H1 (cell line): ENCODE measurements around the gene C11orf65. TPM values are rescaled to one million over a fixed set of nuclear protein-coding genes. Genes with fewer than 3 reads are reported as not detected.

Source experiments
- CTCF ChIA-PET: fragments of 300-600 bp; sonication (Branson Sonifier 250); formaldehyde crosslinking; loops from one replicate; lab custom pipeline; 2021; ENCODE audit not compliant: partially characterized antibody; lab: Charles Lee
- POLR2A ChIA-PET: fragments of 300-600 bp; sonication (Branson Sonifier 250); formaldehyde crosslinking; loops from one replicate; lab custom pipeline; 2021; ENCODE audit warnings: inconsistent platforms; ENCODE audit not compliant: partially characterized antibody; lab: Charles Lee
- DNase-seq, 2 experiments: peaks; one replicate each; pipeline versions ENCODE4 v3.0.0 to v3.0.0-alpha.2; 2010 to 2022; ENCODE audit warnings: low spot score in 2 of 2, low read depth in 1 of 2, mixed read lengths in 1 of 2
- FAIRE-seq: peaks from 2 replicates; lab custom pipeline; 2011; peaks lifted over from hg19 to GRCh38; lab: Jason Lieb, UNC
- H2AFZ ChIP-seq: 2 replicates; pipeline ENCODE4 v1.8.1; 2012; ENCODE audit warnings: low read length, inconsistent platforms
- H2AK5ac ChIP-seq: 2 replicates; pipeline ENCODE4 v1.6.1; 2013; ENCODE audit warnings: low read depth, low read length
- H2BK120ac ChIP-seq: replicated peaks from 2 replicates; pipeline ENCODE3; 2013; ENCODE audit warnings: low read depth, low read length, inconsistent platforms
- H2BK12ac ChIP-seq: 2 replicates; pipeline ENCODE4 v1.6.1; 2013; ENCODE audit warnings: low read depth, low read length
- H2BK15ac ChIP-seq: 2 replicates; pipeline ENCODE4 v1.6.1; 2013; ENCODE audit warnings: low read length
- H2BK20ac ChIP-seq: 2 replicates; pipeline ENCODE4 v1.6.1; 2013; ENCODE audit warnings: low read length
- H2BK5ac ChIP-seq: 2 replicates; pipeline ENCODE4 v1.6.1; 2013; ENCODE audit warnings: low read depth, low read length
- H3K14ac ChIP-seq: 2 replicates; pipeline ENCODE4 v1.6.1; 2013; ENCODE audit warnings: inconsistent platforms; ENCODE audit not compliant: insufficient read length
- H3K18ac ChIP-seq: 2 replicates; pipeline ENCODE4 v1.6.1; 2013; ENCODE audit warnings: low read length; ENCODE audit errors: extremely low read depth
- H3K23ac ChIP-seq: 2 replicates; pipeline ENCODE4 v1.6.1; 2013; ENCODE audit warnings: inconsistent platforms; ENCODE audit not compliant: insufficient read length
- H3K23me2 ChIP-seq: 2 replicates; pipeline ENCODE4 v1.6.1; 2013; ENCODE audit warnings: low read depth, low read length
- H3K27ac ChIP-seq: 2 replicates; pipeline ENCODE4 v1.6.1; 2011; ENCODE audit warnings: low read depth, low read length, inconsistent platforms
- H3K27me3 ChIP-seq, 4 experiments: replicated peaks in 1 of 4; 1 replicate in 1 of 4; 2 replicates in 3 of 4; pipeline versions ENCODE4 v1.6.1 to v1.8.1; 2011 to 2013; ENCODE audit warnings: low read length in 3 of 4, mild to moderate bottlenecking in 3 of 4, inconsistent platforms in 2 of 4, mixed read lengths in 2 of 4, moderate library complexity in 1 of 4; ENCODE audit not compliant: control insufficient read depth in 3 of 4, insufficient read depth in 3 of 4; ENCODE audit errors: extremely low read depth in 1 of 4
- H3K36me3 ChIP-seq, 4 experiments: 2 replicates each; pipeline versions ENCODE4 v1.6.1 to v1.8.1; 2011 to 2013; ENCODE audit warnings: mild to moderate bottlenecking in 4 of 4, low read length in 3 of 4, moderate library complexity in 2 of 4, control low read depth in 1 of 4, inconsistent platforms in 1 of 4; ENCODE audit not compliant: insufficient read depth in 4 of 4, control insufficient read depth in 2 of 4
- H3K4ac ChIP-seq: replicated peaks from 2 replicates; pipeline ENCODE3; 2013; ENCODE audit warnings: low read length, low read depth, mixed read lengths, inconsistent platforms; ENCODE audit not compliant: insufficient read length
- H3K4me1 ChIP-seq, 4 experiments: replicated peaks in 1 of 4; 1 replicate in 1 of 4; 2 replicates in 3 of 4; pipeline versions ENCODE4 v1.6.1 to v1.8.1; 2011 to 2013; ENCODE audit warnings: low read length in 3 of 4, inconsistent platforms in 2 of 4, mixed read lengths in 1 of 4; ENCODE audit not compliant: insufficient read depth in 4 of 4, control insufficient read depth in 3 of 4
- H3K4me2 ChIP-seq, 2 experiments: 2 replicates each; pipeline versions ENCODE4 v1.6.1 to v1.8.1; 2011 to 2013; ENCODE audit warnings: low read depth in 2 of 2, low read length in 2 of 2, control low read depth in 1 of 2, inconsistent platforms in 1 of 2, mild to moderate bottlenecking in 1 of 2; ENCODE audit not compliant: insufficient read depth in 1 of 2
- H3K4me3 ChIP-seq, 4 experiments: fragments of 200-600, 300-600 bp in 1 of 4; sonication (generic), shearing (Covaris generic), sonication (Bioruptor Twin) in 1 of 4; 2 replicates each; pipeline versions ENCODE4 v1.5.1 to v1.8.1; 2011 to 2016; ENCODE audit warnings: low read length in 4 of 4, low read depth in 3 of 4, control low read depth in 2 of 4, inconsistent platforms in 2 of 4, mild to moderate bottlenecking in 2 of 4, mixed read lengths in 1 of 4, moderate library complexity in 1 of 4; ENCODE audit not compliant: insufficient read depth in 2 of 4; ENCODE audit errors: extremely low read depth in 1 of 4
- H3K56ac ChIP-seq: replicated peaks from 2 replicates; pipeline ENCODE3; 2013; ENCODE audit warnings: low read depth, mild to moderate bottlenecking, mixed read lengths, low read length, inconsistent platforms; ENCODE audit not compliant: insufficient read length
- H3K79me1 ChIP-seq: 2 replicates; pipeline ENCODE4 v1.6.1; 2013; ENCODE audit warnings: low read depth, low read length, control low read depth
- H3K79me2 ChIP-seq, 2 experiments: 2 replicates each; pipeline versions ENCODE4 v1.6.1 to v1.8.1; 2012 to 2013; ENCODE audit warnings: low read length in 2 of 2, mild to moderate bottlenecking in 2 of 2, inconsistent platforms in 1 of 2; ENCODE audit not compliant: insufficient read depth in 2 of 2, control insufficient read depth in 1 of 2
- H3K9ac ChIP-seq, 4 experiments: replicated peaks in 1 of 4; 1 replicate in 1 of 4; 2 replicates in 3 of 4; pipeline versions ENCODE4 v1.6.1 to v1.8.1; 2011 to 2013; ENCODE audit warnings: low read depth in 3 of 4, low read length in 3 of 4, control low read depth in 2 of 4, mild to moderate bottlenecking in 2 of 4, moderate library complexity in 2 of 4, inconsistent platforms in 1 of 4; ENCODE audit errors: extremely low read depth in 1 of 4
- H3K9me3 ChIP-seq, 2 experiments: 2 replicates each; pipeline versions ENCODE4 v1.6.1 to v1.8.1; 2012 to 2013; ENCODE audit warnings: mild to moderate bottlenecking in 2 of 2, moderate library complexity in 2 of 2, control low read depth in 1 of 2, inconsistent platforms in 1 of 2, low read depth in 1 of 2, low read length in 1 of 2, mixed read lengths in 1 of 2; ENCODE audit not compliant: insufficient read depth in 2 of 2
- H4K20me1 ChIP-seq, 2 experiments: replicated peaks in 1 of 2; 2 replicates each; pipeline versions ENCODE3 to v1.8.1; 2011 to 2013; ENCODE audit warnings: inconsistent platforms in 2 of 2, low read length in 2 of 2, mild to moderate bottlenecking in 1 of 2; ENCODE audit not compliant: insufficient read depth in 2 of 2, control insufficient read depth in 1 of 2
- H4K5ac ChIP-seq: 2 replicates; pipeline ENCODE4 v1.6.1; 2013; ENCODE audit warnings: low read length, low read depth, mixed read lengths, inconsistent platforms; ENCODE audit not compliant: insufficient read length
- H4K8ac ChIP-seq: 2 replicates; pipeline ENCODE4 v1.8.0; 2013; ENCODE audit warnings: mild to moderate bottlenecking, moderate library complexity, low read length, inconsistent platforms; ENCODE audit not compliant: insufficient read depth; ENCODE audit errors: extremely low read depth
- H4K91ac ChIP-seq: replicated peaks from 2 replicates; pipeline ENCODE3; 2013; ENCODE audit warnings: low read length, mixed read lengths, inconsistent platforms; ENCODE audit not compliant: insufficient read length
- EP300 ChIP-seq, 2 experiments: IDR thresholded peaks; 1 replicate in 1 of 2; 2 replicates in 1 of 2; pipeline ENCODE4 v1.6.1; 2011 to 2012; ENCODE audit warnings: low read depth in 2 of 2, low read length in 2 of 2, mild to moderate bottlenecking in 2 of 2, borderline replicate concordance in 1 of 2, inconsistent platforms in 1 of 2, moderate library complexity in 1 of 2
- EZH2 ChIP-seq: fragments of 200-600 bp; sonication (generic); IDR thresholded peaks from 2 replicates; pipeline ENCODE4 v1.7.1; 2012; ENCODE audit warnings: low read depth, mild to moderate bottlenecking, moderate library complexity, low read length, inconsistent platforms; ENCODE audit not compliant: severe bottlenecking
- FOSL1 ChIP-seq: IDR thresholded peaks from 2 replicates; pipeline ENCODE4 v1.6.1; 2011; ENCODE audit warnings: mild to moderate bottlenecking, low read depth, low read length, moderate library complexity; ENCODE audit not compliant: insufficient read depth
- GABPA ChIP-seq: IDR thresholded peaks from 2 replicates; pipeline ENCODE4 v1.6.1; 2011; ENCODE audit warnings: mild to moderate bottlenecking, low read length, moderate library complexity, borderline replicate concordance; ENCODE audit not compliant: insufficient read depth
- JUN ChIP-seq: IDR thresholded peaks from 2 replicates; pipeline ENCODE4 v1.6.1; 2011; ENCODE audit warnings: low read depth, mild to moderate bottlenecking, improper control_type of control experiment, low read length
- JUND ChIP-seq: IDR thresholded peaks from 2 replicates; pipeline ENCODE4 v1.6.1; 2011; ENCODE audit warnings: mild to moderate bottlenecking, improper control_type of control experiment, low read length
- KDM5A ChIP-seq: fragments of 200-600 bp; IDR thresholded peaks from 2 replicates; pipeline ENCODE4 v1.7.1; 2012; ENCODE audit warnings: mild to moderate bottlenecking, low read length, inconsistent platforms, mixed read lengths
- POLR2A ChIP-seq, 2 experiments: IDR thresholded peaks; 1 replicate in 1 of 2; 2 replicates in 1 of 2; pipeline ENCODE4 v1.6.1; 2011; ENCODE audit warnings: low read depth in 2 of 2, low read length in 2 of 2, mild to moderate bottlenecking in 2 of 2; ENCODE audit errors: control extremely low read depth in 1 of 2
- RBBP5 ChIP-seq: IDR thresholded peaks from 2 replicates; pipeline ENCODE4 v1.7.1; 2012; ENCODE audit warnings: low read depth, mild to moderate bottlenecking, inconsistent platforms, low read length, moderate library complexity, borderline replicate concordance
- RNF2 ChIP-seq: fragments of 200-900, 300-1000 bp; sonication (generic); IDR thresholded peaks from 2 replicates; pipeline ENCODE4 v1.7.1; 2016; ENCODE audit warnings: borderline replicate concordance, low read depth, mild to moderate bottlenecking, antibody characterized with exemption, low read length; ENCODE audit not compliant: poor library complexity, severe bottlenecking; ENCODE audit errors: missing control alignments
- SIX5 ChIP-seq: IDR thresholded peaks from 2 replicates; pipeline ENCODE4 v1.6.1; 2011; ENCODE audit warnings: mild to moderate bottlenecking, low read depth, low read length
- WGBS, 2 experiments: shearing (Covaris generic) in 1 of 2; methylation state at CpG; one replicate each; pipeline versions ENCODE4 v1.1.6 to v1.1.7; 2013 to 2015; ENCODE audit warnings: low lambda C conversion rate in 2 of 2, mixed read lengths in 2 of 2, inconsistent platforms in 1 of 2, low coverage in 1 of 2, missing lambda C conversion rate in 1 of 2; ENCODE audit not compliant: insufficient replicate concordance in 2 of 2, insufficient coverage in 1 of 2, insufficient read length in 1 of 2; ENCODE audit errors: extremely low coverage in 1 of 2, missing lambda C conversion rate in 1 of 2; 5-methylcytosine and 5-hydroxymethylcytosine counted together
- polyA plus RNA-seq, 7 experiments: library from polyadenylated mRNA; depleted of rRNA in 3 of 7; stranded (reverse) in 5 of 7; unstranded in 2 of 7; fragments of >200 nt in 5 of 7; fragments of 200-250 nt in 2 of 7; gene quantifications; 1 replicate in 5 of 7; 2 replicates in 1 of 7; 4 replicates in 1 of 7; pipeline versions ENCODE4 v1.2.1 to v1.2.3, GENCODE V29; 2011 to 2013; ENCODE audit warnings: missing spikeins in 2 of 7, mixed read lengths in 2 of 7
- total RNA-seq: library from RNA; stranded (reverse); fragmentation: NEBNext Ultra II Directional; extraction: Animal tissue kit (Norgen Biotek cat#: 25700); gene quantifications from 2 replicates; pipeline ENCODE4 v1.2.1, GENCODE V29; 2021

The C11orf65 gene
- total and polyA plus RNA-seq, 2 of the 8 experiments (the other 6 are each of a cell fraction or from before 2014, with no cell fraction given) = 0.14 to 0.22 TPM

- no peak overlapping the region for H4K5ac ChIP-seq
- H3K4me2 ChIP-seq = peak overlapping the region; percentile 72 to 81
- peak overlapping the region; percentile 87 for H2AFZ ChIP-seq
- DNase-seq (peak; percentile 65 to 81), FAIRE-seq (peak; percentile 96)
- 2% methylated on average over 30 of the region's 30 CpGs; no CpG with 5 or more reads in 1 of the 2 experiments for WGBS, 2 experiments
- H3K4ac ChIP-seq = peak overlapping the region; percentile 19
- CTCF ChIA-PET = interaction anchor here (1.0 kb wide), 1 partner anchor 152 kb away, joined by 3 read pairs; no protein-coding TSS in a partner anchor
- no peak overlapping the region for H2BK120ac ChIP-seq
- peaks cover 6% of the 10 kb centered on the region; the same call in 1 of the 2 replicates for H3K23me2 ChIP-seq
- no peaks in the 10 kb centered on the region for H3K79me1 ChIP-seq
- H2BK15ac ChIP-seq = no peak overlapping the region
- POLR2A ChIA-PET = interaction anchor here (1.0 to 1.6 kb wide), 6 partner anchors 27 to 360 kb away, joined by 3 to 4 read pairs (median 3); partner anchors contain the start of gene C11orf65
- no peak overlapping the region for H4K91ac ChIP-seq
- peaks cover 0 to 7% (median 2%) of the 10 kb centered on the region in 4 experiments; a peak in 6 of 7 replicates for H3K4me1 ChIP-seq
- H4K20me1 ChIP-seq = no peaks in the 10 kb centered on the region
- peak overlapping the region; percentile 43 to 88 (median 67) for H3K9ac ChIP-seq
- no peak overlapping the region; the same call in 1 of the 2 replicates for H2BK12ac ChIP-seq
- H3K9me3 ChIP-seq = no peaks in the 10 kb centered on the region
- no peaks in the 10 kb centered on the region for H3K36me3 ChIP-seq
- H3K56ac ChIP-seq = no peak overlapping the region
- peak overlapping the region; percentile 31; the same call in 1 of the 2 replicates for H3K27ac ChIP-seq
- H3K4me3 ChIP-seq = peak overlapping the region; percentile 44 to 83 (median 46)
- H2AK5ac ChIP-seq = no peak overlapping the region
- H2BK5ac ChIP-seq = peak overlapping the region; percentile 13; the same call in 1 of the 2 replicates
- peaks cover 0 to 6% (median 2%) of the 10 kb centered on the region in 4 experiments; a peak in 3 of 7 replicates for H3K27me3 ChIP-seq
- H3K23ac ChIP-seq = no peak overlapping the region
- H3K18ac ChIP-seq = peak overlapping the region; percentile 64
- H4K8ac ChIP-seq = peak overlapping the region; percentile 82; the same call in 1 of the 2 replicates
- H3K79me2 ChIP-seq = no peaks in the 10 kb centered on the region
- H3K14ac ChIP-seq = no peak overlapping the region
- no peak overlapping the region; the same call in 1 of the 2 replicates for H2BK20ac ChIP-seq
- TF ChIP-seq JUND (peak; percentile 97), EZH2 (no peak), GABPA (no peak), KDM5A (no peak), POLR2A (IDR thresholded peaks at IDR 0.05; ENCODE audit: control extremely low read depth in 1 of 2, low read depth in 2 of 2, low read length in 2 of 2) (peak; percentile 91 to 92), SIX5 (no peak), JUN (0 out of 2 replicates have a peak, but pooled peaks have one; percentile 42), FOSL1 (no peak), RBBP5 (0 out of 2 replicates have a peak, but pooled peaks have one; percentile 54), EP300 (IDR thresholded peaks at IDR 0.05; ENCODE audit: borderline replicate concordance in 1 of 2, low read depth in 2 of 2, low read length in 2 of 2) (no peak), RNF2 (no peak)
Observed at GRCh38 chr11:108497317-108498045, 30.2 kb upstream of the C11orf65 start.
